Lower leg skin (tissue), 3 donors: Measurements from ENCODE around the gene PRICKLE2.

ENCODE experiments used
- POLR2A ChIP-seq, 2 donors: fragments of 450-650 bp; IDR thresholded peaks; one replicate each; pipeline ENCODE4 v1.6.1; 2016 to 2017; ENCODE audit warnings: antibody characterized with exemption in 2 of 2, mild to moderate bottlenecking in 1 of 2, moderate library complexity in 1 of 2
- TF ChIP-seq, protein P1 (sequence below), 3 donors: fragments of 450-650 bp; IDR thresholded peaks; one replicate each; pipeline ENCODE4 v1.5.1; 2016; ENCODE audit warnings: antibody characterized with exemption in 3 of 3, mild to moderate bottlenecking in 3 of 3, moderate library complexity in 2 of 3

- no peak for TF ChIP-seq POLR2A (IDR thresholded peaks at IDR 0.05)
- TF ChIP-seq, protein P1, sequence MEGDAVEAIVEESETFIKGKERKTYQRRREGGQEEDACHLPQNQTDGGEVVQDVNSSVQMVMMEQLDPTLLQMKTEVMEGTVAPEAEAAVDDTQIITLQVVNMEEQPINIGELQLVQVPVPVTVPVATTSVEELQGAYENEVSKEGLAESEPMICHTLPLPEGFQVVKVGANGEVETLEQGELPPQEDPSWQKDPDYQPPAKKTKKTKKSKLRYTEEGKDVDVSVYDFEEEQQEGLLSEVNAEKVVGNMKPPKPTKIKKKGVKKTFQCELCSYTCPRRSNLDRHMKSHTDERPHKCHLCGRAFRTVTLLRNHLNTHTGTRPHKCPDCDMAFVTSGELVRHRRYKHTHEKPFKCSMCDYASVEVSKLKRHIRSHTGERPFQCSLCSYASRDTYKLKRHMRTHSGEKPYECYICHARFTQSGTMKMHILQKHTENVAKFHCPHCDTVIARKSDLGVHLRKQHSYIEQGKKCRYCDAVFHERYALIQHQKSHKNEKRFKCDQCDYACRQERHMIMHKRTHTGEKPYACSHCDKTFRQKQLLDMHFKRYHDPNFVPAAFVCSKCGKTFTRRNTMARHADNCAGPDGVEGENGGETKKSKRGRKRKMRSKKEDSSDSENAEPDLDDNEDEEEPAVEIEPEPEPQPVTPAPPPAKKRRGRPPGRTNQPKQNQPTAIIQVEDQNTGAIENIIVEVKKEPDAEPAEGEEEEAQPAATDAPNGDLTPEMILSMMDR (IDR thresholded peaks at IDR 0.05): no peak
Observed at GRCh38 chr3:64196236-64196929, 28.9 kb downstream of the PRICKLE2 start.
